ENCODE results near the gene SGMS1.

Gene SGMS1

GRCh38 chr10:50334273-50334672 is 289.5 kb downstream of the SGMS1 start:
- DNase-seq (ENCODE audit: low read depth in 2 of 2): no peak

GRCh38 chr10:50333872-50334271 is 289.9 kb downstream of the SGMS1 start:
- no peak for DNase-seq (ENCODE audit: low read depth in 2 of 2)

GRCh38 chr10:50332108-50332842 is 291.5 kb downstream of the SGMS1 start:
- no peak for DNase-seq (ENCODE audit: low read depth in 2 of 2)

- no peak for DNase-seq (ENCODE audit: low read depth in 2 of 2)
These were observed 292.3 kb downstream of the SGMS1 start for GRCh38 chr10:50331486-50331885.

GRCh38 chr10:50326757-50327701 is 296.7 kb downstream of the SGMS1 start:
- no peak for DNase-seq (ENCODE audit: low read depth in 2 of 2)

- no peak for DNase-seq (ENCODE audit: low read depth in 2 of 2)
These were observed 297.6 kb downstream of the SGMS1 start for GRCh38 chr10:50326172-50326555.

- no peak for DNase-seq (ENCODE audit: low read depth in 2 of 2)
These were observed 298.1 kb downstream of the SGMS1 start for GRCh38 chr10:50325449-50326171.

GRCh38 chr10:50324680-50325393 is 298.9 kb downstream of the SGMS1 start:
- no peak for DNase-seq (ENCODE audit: low read depth in 2 of 2)

GRCh38 chr10:50324046-50324445 is 299.7 kb downstream of the SGMS1 start:
- no peak for DNase-seq (ENCODE audit: low read depth in 2 of 2)

- DNase-seq (ENCODE audit: low read depth in 2 of 2): no peak
These were observed 301.7 kb downstream of the SGMS1 start for GRCh38 chr10:50322077-50322476.

GRCh38 chr10:50318129-50318528 is 305.6 kb downstream of the SGMS1 start:
- DNase-seq (ENCODE audit: low read depth in 2 of 2): no peak

- no peak for DNase-seq (ENCODE audit: low read depth in 2 of 2)
These were observed 306.8 kb downstream of the SGMS1 start for GRCh38 chr10:50316695-50317648.

GRCh38 chr10:50316174-50316573 is 307.6 kb downstream of the SGMS1 start:
- no peak for DNase-seq (ENCODE audit: low read depth in 2 of 2)

- DNase-seq (ENCODE audit: low read depth in 2 of 2): no peak
These were observed 308.3 kb downstream of the SGMS1 start for GRCh38 chr10:50315424-50315823.

GRCh38 chr10:50314169-50315071 is 309.3 kb downstream of the SGMS1 start:
- no peak for DNase-seq (ENCODE audit: low read depth in 2 of 2)

- no peak for DNase-seq (ENCODE audit: low read depth in 2 of 2)
These were observed 311.0 kb downstream of the SGMS1 start for GRCh38 chr10:50312464-50313437.

GRCh38 chr10:50310560-50311174 is 313.1 kb downstream of the SGMS1 start:
- DNase-seq (ENCODE audit: low read depth in 2 of 2): peak in 1 of 2 donors; percentile 16

GRCh38 chr10:50309342-50309741 is 314.4 kb downstream of the SGMS1 start:
- no peak for DNase-seq (ENCODE audit: low read depth in 2 of 2)

Data from stimulated activated CD4-positive, alpha-beta T cell treated with anti-CD3 and anti-CD28 coated beads, Interleukin-15, amount 100 ng/mL, for 48 hours (primary cell).